ENCODE data around the gene MUC6.

DNA sequence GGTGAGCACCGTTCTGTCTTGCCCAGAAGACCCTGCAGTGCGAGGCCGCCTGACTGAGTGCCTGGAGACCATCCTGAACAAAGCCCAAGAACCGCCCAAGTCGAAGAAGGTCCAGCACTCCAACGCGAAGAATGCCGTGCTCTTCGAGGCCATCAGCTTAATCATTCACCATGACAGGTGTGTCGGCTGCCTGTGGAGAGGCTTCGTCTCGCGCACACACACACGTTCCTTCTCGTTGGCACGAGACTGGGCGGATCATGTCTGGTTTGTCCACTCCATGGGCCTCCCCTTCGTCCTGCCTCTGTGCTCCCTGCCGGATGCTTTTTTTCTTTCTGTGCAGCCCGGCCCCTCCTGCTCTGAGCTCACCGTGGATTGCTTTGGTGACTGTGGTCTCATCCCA is 51.1 kb downstream of the MUC6 start:
- TF ChIP-seq, protein P1, sequence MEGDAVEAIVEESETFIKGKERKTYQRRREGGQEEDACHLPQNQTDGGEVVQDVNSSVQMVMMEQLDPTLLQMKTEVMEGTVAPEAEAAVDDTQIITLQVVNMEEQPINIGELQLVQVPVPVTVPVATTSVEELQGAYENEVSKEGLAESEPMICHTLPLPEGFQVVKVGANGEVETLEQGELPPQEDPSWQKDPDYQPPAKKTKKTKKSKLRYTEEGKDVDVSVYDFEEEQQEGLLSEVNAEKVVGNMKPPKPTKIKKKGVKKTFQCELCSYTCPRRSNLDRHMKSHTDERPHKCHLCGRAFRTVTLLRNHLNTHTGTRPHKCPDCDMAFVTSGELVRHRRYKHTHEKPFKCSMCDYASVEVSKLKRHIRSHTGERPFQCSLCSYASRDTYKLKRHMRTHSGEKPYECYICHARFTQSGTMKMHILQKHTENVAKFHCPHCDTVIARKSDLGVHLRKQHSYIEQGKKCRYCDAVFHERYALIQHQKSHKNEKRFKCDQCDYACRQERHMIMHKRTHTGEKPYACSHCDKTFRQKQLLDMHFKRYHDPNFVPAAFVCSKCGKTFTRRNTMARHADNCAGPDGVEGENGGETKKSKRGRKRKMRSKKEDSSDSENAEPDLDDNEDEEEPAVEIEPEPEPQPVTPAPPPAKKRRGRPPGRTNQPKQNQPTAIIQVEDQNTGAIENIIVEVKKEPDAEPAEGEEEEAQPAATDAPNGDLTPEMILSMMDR (conservative IDR thresholded peaks at IDR 0.05; ENCODE audit: low read depth, low read length), result no peak
- no peak for TF ChIP-seq EZH2 (IDR thresholded peaks at IDR 0.05; ENCODE audit: borderline replicate concordance, low read depth, low read length, poor library complexity, severe bottlenecking)
